ENCODE results near the gene RFT1.

Gene RFT1

GRCh38 chr3:53126601-53127000, 3.6 kb downstream of the RFT1 start:
- no peak for DNase-seq (ENCODE audit: low read depth in 2 of 3, low spot score in 1 of 3)

- no peak for DNase-seq (ENCODE audit: low read depth in 2 of 3, low spot score in 1 of 3)
Measured at GRCh38 chr3:53123953-53124352, 6.3 kb downstream of the RFT1 start.

- DNase-seq (ENCODE audit: low read depth in 2 of 3, low spot score in 1 of 3): no peak
Measured at GRCh38 chr3:53123510-53123909, 6.7 kb downstream of the RFT1 start.

- DNase-seq (ENCODE audit: low read depth in 2 of 3, low spot score in 1 of 3): no peak
Measured at GRCh38 chr3:53122933-53123305, 7.3 kb downstream of the RFT1 start.

GRCh38 chr3:53122255-53122932, 7.8 kb downstream of the RFT1 start:
- no peak for DNase-seq (ENCODE audit: low read depth in 2 of 3, low spot score in 1 of 3)

GRCh38 chr3:53120336-53120735, 9.9 kb downstream of the RFT1 start:
- DNase-seq (ENCODE audit: low read depth in 2 of 3, low spot score in 1 of 3): no peak

GRCh38 chr3:53116956-53117355, 13.3 kb downstream of the RFT1 start:
- DNase-seq (ENCODE audit: low read depth in 2 of 3, low spot score in 1 of 3): no peak

GRCh38 chr3:53114412-53115074, 15.7 kb downstream of the RFT1 start:
- DNase-seq (ENCODE audit: low read depth in 2 of 3, low spot score in 1 of 3): no peak

- DNase-seq (ENCODE audit: low read depth in 2 of 3, low spot score in 1 of 3): peak; percentile 69 to 92 (median 77)
Measured at GRCh38 chr3:53114011-53114400, 16.2 kb downstream of the RFT1 start.

- DNase-seq (ENCODE audit: low read depth in 2 of 3, low spot score in 1 of 3): no peak
Measured at GRCh38 chr3:53113293-53114010, 16.8 kb downstream of the RFT1 start.

GRCh38 chr3:53111822-53112221, 18.4 kb downstream of the RFT1 start:
- no peak for DNase-seq (ENCODE audit: low read depth in 2 of 3, low spot score in 1 of 3)

GRCh38 chr3:53109891-53110771, 20.1 kb downstream of the RFT1 start:
- DNase-seq (ENCODE audit: low read depth in 2 of 3, low spot score in 1 of 3): peak in 2 of 3 donors; percentile 44 to 57

GRCh38 chr3:53109190-53109589, 21.0 kb downstream of the RFT1 start:
- DNase-seq (ENCODE audit: low read depth in 2 of 3, low spot score in 1 of 3): peak in 2 of 3 donors; percentile 33 to 41

GRCh38 chr3:53104762-53105161, 25.5 kb downstream of the RFT1 start:
- no peak for DNase-seq (ENCODE audit: low read depth in 2 of 3, low spot score in 1 of 3)

GRCh38 chr3:53103397-53104296, 26.6 kb downstream of the RFT1 start:
- no peak for DNase-seq (ENCODE audit: low read depth in 2 of 3, low spot score in 1 of 3)

GRCh38 chr3:53102601-53103147, 27.6 kb downstream of the RFT1 start:
- peak; percentile 16 to 44 (median 42) for DNase-seq (ENCODE audit: low read depth in 2 of 3, low spot score in 1 of 3)

- DNase-seq (ENCODE audit: low read depth in 2 of 3, low spot score in 1 of 3): no peak
Measured at GRCh38 chr3:53101956-53102355, 28.3 kb downstream of the RFT1 start.

GRCh38 chr3:53100818-53101466, 29.3 kb downstream of the RFT1 start:
- no peak for DNase-seq (ENCODE audit: low read depth in 2 of 3, low spot score in 1 of 3)

- DNase-seq (ENCODE audit: low read depth in 2 of 3, low spot score in 1 of 3): no peak
Measured at GRCh38 chr3:53097887-53098286, 32.3 kb downstream of the RFT1 start.
